Measurements from ENCODE around the gene ARL14EPL.
"Not testable (repeated sequence)": the region's sequence is repeated elsewhere in the genome, so short reads cannot be mapped to it uniquely, and the experiment has no call there.

ARL14EPL gene

DNA sequence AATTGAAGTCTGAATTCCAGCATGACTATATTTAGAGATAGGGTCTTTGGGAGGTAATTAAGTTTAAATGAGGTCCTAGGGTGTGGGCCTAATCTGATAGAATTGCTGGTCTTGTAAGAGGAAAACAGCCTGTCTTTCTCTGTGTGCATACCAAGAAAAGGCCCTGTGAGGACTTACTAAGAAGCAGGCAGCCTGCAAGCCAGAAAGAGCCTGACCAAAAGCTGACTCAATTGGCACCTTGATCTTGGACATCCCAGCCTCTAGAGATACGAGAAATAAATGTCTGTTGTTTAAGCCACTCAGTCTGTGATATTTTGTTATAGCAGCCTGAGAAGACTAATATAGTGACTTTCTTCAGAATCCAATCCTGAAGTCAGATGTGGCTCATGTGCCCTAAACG lies 14.6 kb downstream of the ARL14EPL start:
- no peak for DNase-seq (ENCODE audit: low read depth)

DNA sequence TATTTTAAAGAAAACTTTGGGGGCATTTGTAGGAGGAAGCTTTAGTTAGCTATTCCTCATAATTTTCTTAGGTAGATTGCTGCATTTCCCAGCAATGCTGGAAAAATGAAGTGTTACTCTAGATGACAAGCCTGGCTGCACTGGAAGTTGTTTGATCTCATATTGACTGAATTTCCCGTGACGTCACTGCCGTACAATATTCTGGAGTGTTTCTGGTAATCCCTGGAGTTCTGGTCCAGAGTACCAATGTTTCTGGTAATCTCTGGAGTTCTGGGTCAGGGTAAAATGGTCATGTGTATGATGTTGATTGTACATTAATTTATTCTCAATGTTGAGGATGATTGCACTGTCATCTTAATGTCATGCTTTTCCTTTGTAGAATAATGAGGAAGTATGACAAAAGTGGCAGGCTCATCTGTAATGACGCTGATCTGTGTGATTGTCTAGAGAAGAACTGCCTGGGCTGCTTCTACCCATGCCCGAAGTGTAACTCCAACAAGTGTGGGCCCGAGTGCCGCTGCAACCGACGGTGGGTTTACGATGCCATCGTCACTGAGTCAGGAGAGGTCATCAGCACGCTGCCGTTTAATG lies 26.2 kb downstream of the ARL14EPL start:
- no peak for DNase-seq (ENCODE audit: low read depth)

DNA sequence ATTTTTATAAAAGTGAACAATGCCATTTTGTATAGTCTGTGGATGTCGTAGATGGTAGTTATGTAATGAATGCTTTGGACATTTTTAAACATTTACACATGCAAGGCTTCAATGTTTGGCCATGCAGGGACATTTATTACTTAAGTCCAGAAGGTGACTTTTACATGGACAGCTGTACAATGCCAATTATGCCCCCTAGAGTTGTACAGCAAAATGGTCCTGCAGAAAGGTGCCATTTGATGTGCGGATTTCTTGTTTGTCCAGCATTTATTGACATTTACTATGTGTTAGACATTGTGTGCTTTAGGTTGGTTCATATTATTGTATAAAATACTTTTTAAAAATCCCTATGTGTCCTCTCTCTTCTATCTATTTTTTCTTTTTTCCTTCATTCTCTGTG lies 30.1 kb downstream of the ARL14EPL start:
- no peak for DNase-seq (ENCODE audit: low read depth)

DNA sequence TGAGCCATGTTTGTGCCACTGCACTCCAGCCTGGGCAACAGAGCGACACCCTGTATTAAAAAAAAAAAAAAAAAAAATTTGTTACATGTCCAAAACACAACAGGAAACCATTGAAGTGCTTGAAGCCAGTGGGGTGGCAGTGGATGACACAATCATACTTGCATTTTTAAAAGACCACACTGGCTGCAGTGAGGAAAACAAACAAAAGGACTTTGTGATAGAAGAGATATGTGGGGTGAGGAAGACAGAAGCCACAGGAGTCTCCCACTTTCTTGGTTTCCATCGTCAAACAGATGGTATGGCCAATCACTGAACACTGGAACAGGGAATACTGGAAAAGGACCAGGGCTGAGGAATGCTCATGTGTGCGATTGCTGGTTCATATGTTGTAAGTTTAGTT lies 31.7 kb downstream of the ARL14EPL start:
- DNase-seq (ENCODE audit: low read depth), result no peak

DNA sequence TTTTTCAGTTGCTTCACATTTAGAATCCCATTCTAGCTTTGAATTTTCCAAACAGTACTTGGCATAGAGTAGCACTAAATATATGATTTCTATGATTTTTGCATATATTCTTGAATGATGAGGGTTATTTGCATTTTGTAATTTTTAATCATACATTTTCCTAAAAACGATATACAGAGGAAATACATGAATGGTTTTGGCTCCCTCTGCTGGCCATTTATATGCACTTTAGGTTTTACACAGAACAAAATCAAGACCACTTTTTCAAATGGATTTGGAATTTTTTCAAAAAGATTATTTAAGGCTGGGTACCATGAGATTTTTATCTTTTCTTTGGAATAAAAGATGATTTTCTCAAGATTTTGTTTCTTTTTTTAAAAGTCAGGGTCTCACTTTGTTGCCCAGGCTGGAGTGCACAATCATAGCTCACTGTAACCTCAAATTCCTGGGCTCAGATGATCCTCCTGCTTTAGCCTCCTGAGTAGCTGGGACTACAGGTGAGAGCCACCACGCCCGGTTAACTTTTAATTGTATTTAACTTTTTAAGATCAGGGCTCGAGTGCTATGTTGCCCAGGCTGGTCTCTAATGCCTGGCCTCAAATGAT lies 35.9 kb downstream of the ARL14EPL start:
- DNase-seq (ENCODE audit: low read depth), result no peak

DNA sequence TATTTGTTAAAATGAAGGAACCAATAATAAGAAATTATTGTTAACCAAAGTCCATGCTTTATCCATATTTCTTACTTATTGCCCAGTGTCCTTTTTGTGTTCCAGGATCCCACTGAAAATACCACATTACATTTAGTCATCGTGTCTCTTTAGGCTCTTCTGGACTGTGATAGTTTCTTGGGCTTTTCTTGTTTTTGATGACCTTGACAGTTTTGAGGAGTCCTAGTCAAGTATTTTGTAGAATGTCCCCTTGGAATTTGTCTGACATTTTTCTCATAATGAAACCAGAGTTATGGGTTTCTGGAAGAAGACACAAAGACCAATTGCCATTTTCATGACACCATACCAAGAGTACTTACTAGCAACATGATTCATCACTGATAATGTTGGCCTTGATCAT lies 38.9 kb downstream of the ARL14EPL start:
- DNase-seq (ENCODE audit: low read depth), result no peak

DNA sequence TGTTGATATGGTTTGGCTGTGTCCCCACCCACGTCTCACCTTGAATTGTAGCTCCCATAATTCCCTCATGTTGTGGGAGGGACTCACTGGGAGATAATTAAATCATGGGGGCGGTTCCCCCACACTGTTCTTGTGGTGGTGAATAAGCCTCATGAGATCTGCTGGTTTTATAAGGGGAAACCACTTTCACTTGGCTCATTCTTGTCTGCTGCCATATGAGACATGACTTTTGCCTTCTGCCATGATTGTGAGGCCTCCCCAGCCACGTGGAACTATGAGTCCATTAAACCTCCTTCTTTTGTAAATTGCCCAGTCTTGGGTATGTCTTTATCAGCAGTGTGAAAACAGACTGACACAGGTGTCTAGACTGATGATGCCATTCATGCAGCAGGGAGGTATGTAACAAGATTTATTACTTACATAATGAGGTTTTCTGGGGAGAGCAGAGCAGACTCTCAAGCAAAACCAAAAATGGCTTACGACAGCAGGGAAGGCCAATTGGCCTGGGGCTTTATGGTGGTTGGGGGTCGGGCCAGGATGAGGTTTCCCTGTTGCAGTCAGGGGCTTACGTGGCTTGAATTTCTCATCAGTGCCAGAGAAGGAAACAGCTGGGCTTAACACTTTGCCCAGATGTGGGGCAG lies 43.0 kb downstream of the ARL14EPL start:
- DNase-seq (ENCODE audit: low read depth), result no peak

DNA sequence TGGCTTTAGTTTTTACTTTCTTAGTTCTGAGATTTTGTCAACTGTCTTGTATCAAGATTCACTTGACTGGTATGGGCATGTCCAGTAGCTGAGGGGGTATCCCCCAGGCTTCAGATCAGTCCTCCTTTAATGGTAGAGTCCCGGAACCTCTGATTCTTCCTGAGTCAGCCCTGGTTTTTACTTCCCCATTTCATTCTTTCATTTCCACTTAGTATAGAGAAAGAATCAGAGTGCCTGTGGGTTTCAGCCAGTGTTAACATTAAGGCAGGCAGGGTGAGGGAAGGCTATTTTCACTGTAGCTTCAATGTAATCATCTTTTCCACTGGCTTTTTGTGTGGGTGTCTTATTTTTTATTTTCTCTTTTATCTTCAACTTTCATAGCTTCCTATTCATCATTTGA lies 44.2 kb downstream of the ARL14EPL start:
- no peak for DNase-seq (ENCODE audit: low read depth)

DNA sequence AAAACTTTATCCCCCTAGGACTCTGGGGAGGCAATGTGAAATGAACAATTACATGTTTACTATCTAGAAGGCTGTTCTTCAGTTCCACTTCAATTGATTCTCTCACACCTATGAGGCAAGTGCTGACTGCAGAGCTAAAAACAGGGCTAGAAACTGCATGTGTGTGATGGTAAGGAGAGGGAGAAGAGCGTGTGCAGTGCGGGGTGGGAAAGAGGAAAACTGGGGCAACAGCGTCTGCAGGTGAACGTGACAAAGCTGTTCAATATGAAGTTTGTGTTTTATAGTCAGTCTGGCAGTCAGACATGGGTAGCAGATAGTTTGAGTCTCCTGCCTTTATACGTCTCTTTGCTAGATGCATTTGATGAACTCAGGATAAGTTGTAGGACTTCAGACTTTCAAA lies 45.9 kb downstream of the ARL14EPL start:
- no peak for DNase-seq (ENCODE audit: low read depth)

DNA sequence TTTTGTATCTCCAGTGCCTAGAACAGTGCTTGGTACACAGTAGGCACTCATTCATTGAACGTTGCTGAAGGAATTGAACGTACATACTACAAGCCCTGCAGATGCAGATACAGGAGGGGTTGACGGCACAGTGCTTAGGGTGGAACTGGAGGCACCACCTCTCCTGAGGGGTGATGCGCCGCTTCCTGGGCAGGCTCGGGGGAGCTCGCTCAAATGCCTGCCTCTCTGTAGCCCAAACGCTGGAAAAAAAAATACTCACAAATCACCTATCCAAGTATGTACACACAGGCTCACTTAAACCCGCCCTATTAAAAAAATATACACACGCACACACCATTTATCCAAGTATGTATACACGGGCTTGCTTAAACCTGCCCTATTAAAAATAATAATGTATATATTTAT lies 52.0 kb downstream of the ARL14EPL start:
- no peak for DNase-seq (ENCODE audit: low read depth)

DNA sequence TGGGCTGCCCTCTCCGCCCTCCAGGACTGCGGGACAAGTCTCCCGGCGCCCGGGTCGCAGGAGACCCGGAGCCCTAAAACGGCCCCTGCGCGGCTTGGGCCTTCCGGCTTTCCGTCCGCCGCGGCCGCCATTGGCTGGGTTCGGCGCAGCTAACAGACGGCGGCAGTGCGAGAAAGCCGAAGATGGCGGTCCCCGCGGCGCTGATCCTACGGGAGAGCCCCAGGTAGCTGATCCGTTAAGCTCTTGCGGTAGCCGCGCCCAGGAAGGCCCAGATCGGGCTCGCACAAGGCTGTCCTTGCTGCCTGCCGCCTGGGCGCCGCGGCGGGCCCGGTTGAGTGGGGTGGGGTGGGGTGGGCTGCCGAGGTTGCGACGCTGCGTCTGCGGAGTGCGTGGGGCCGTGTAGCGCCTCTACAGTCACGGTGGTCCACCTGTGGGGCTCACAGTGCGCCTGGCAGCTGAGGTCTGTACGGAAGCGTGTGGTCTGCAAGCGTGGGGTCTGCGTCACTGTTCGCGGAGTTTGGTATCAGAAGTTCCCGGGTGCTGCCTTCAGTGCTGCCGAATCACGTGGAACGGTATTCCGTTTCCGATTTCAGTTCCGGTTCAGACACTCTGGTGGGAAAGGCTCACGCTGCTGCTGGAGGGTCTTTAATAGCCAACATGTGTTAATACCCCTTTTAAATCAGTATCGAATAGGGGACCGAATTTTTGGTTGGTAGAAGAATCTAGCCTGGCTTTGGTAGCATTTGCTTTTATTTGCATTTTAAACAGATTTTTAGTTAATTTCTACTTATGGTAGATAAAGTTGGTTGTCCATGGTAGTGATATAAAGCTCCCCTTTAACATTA lies 52.8 kb downstream of the ARL14EPL start, which contains the start of gene COMMD10:
COMMD10 (plus strand) TSS at position 155 of the 845 bp plus-strand sequence.
- DNase-seq (ENCODE audit: low read depth), result peak; percentile 70

DNA sequence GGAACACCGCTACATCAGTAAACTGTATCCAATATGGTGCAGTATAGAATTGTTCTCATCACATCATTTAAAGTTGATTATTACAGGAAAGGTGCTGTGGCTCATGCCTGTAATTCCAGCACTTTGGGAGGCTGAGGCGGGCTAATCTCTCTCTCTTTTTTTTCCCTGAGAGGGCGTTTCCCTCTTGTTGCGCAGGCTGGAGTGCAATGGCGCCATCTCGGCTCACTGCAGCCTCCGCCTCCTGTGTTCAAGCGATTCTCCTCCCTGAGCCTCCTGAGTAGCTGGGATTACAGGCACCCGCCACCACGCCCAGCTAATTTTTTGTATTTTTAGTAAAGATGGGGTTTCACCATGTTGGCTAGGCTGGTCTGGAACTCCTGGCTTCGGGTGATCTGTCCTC lies 54.0 kb downstream of the ARL14EPL start:
- DNase-seq (ENCODE audit: low read depth), result not testable (repeated sequence)

DNA sequence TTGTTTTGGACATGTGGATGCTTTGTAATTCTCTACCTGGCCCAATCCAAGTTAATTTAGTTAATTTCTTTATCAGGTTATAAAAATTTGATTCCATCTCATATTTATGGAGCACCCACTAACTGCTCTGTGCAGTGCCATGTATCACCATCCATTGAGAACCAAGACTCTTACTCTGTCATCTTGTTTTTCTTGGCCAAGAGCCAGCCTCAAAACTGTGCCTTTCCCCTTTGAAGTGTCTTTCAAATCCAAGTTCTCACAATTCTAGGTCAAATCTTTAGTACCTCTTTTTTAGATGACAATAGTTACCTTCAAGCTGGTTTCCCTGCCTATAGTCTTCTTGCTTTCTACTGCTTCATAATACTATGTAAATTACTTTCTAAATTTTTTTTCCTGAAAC lies 55.8 kb downstream of the ARL14EPL start:
- DNase-seq (ENCODE audit: low read depth), result no peak

DNA sequence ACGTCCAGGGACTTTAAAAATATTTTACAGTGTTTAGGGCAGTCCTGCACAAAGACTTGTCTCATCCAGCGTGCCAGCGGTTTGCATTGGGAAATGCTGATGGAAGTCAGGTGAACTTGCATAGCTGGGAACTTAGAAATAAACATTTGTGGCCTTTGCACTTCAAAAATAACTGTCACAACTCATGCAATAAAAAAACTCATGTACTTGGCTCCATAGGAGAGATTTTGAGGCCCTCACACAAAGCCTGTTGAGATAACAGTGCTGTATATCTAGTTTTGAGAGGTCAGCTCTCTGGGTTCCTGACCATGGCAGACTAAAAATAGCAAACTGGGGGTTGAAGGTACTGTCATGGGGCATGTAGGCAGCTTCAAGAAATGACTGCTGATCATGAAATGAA lies 58.0 kb downstream of the ARL14EPL start:
- DNase-seq (ENCODE audit: low read depth), result no peak

DNA sequence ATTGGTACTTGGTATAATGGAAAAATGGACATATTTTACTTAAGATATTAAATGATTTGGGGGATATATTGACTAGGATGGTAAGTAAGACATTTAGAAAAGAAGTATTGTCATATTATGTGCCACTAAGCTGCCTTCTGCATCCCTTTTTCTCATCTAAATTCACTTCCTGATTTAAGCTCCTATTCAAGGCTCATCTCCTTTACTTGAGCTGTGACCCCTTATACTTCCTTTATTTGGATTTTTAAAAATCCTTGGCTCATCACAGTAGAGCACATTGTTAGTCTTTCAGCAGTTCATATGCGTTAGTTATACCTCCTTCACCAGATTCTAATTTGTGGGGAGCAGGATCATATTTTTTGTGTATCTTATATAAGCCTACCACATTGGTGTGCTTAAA lies 59.1 kb downstream of the ARL14EPL start:
- no peak for DNase-seq (ENCODE audit: low read depth)

DNA sequence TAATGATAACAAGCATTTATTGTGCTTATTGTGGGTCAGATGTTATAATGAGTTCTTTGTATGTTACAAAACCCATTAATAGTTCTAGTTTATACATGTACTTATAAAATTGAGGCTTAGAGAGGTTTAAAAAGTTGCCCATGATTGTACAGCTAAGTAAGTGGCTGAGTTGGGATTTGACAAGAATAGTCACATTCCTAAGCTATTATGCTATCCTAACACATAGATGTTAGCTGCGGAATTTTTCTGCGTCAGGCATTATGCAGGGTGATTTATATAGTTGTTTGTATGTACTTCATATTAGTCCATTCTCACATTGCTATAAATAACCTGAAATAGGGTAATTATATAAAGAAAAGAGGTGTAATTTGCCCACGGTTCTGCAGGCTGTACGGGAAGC lies 65.0 kb downstream of the ARL14EPL start:
- DNase-seq (ENCODE audit: low read depth), result no peak

DNA sequence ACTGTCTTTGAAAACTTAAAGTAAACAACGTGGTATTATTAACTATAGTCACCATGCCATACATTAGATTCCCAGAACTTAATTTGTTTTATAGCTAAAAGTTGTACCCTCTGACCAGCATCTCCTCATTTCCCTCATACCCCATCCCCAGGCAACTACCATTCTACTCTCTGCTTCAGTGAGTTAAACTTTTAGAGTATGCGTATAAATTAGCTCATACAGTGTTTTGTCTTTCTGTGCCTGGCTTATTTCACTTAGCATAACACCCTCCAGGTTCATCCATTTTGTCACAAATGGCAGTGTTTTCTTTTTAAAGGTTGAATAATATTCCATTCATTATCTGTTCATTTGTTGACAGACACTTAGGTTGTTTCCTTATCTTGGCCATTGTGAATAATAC lies 66.7 kb downstream of the ARL14EPL start:
- DNase-seq (ENCODE audit: low read depth), result no peak

DNA sequence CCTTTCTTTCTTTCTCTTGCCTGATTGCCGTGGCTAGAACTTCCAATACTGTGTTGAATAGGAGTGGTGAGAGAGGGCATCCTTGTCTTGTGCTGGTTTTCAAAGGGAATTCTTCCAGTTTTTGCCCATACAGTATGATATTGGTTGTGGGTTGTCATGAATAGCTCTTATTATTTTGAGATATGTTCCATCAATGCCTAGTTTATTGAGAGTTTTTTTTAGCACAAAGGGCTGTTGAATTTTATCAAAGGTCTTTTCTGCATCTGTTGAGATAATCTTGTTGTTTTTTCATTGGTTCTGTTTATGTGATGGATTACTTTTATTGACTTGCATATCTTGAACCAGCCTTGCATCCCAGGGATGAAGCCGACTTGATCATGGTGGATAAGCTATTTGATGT lies 72.7 kb downstream of the ARL14EPL start:
- DNase-seq (ENCODE audit: low read depth), result not testable (repeated sequence)

Data from stimulated activated CD8-positive, alpha-beta memory T cell treated with anti-CD3 and anti-CD28 coated beads, Interleukin-4, amount 100 ng/mL, for 24 hours (primary cell).